HCT116 (cell line): ENCODE measurements around the gene RASSF5. TPM values are rescaled to one million over a fixed set of nuclear protein-coding genes. Genes with fewer than 3 reads are reported as not detected.

Experiments used
- ATAC-seq: fragments of 200-7000 bp; cut with Tn5 transposase; 2 replicates; pipeline ENCODE4 v1.9.1; 2020; ENCODE audit warnings: mild to moderate bottlenecking, moderate library complexity
- BruUV-seq: library from RNA; stranded (reverse); fragments of 400-500 nt; replicated peaks from 2 replicates; lab custom pipeline; 2021; lab: Mats Ljungman, UMichigan
- CTCF ChIA-PET: fragments of 300-600 bp; sonication (Branson Sonifier 250); formaldehyde crosslinking; loops from one replicate; lab custom pipeline; 2021; ENCODE audit warnings: antibody characterized with exemption; lab: Charles Lee
- POLR2A ChIA-PET: fragments of 300-600, 350-600 bp; sonication (Branson Sonifier 250); formaldehyde crosslinking; loops from one replicate; lab custom pipeline; 2021; ENCODE audit warnings: antibody characterized with exemption; lab: Charles Lee
- RAD21 ChIA-PET, 2 experiments: fragments of 300-600 bp; sonication (Branson Sonifier 250); formaldehyde crosslinking; loops; one replicate each; lab custom pipeline; 2023; ENCODE audit warnings: low total read pairs in 2 of 2; ENCODE audit not compliant: uncharacterized antibody in 2 of 2, unreplicated experiment in 2 of 2, low non-redundant PET in 1 of 2; lab: Charles Lee
- DNase-seq: peaks from one replicate; pipeline ENCODE4 v3.0.0-alpha.2; 2010; ENCODE audit warnings: low read depth, low spot score
- H2AFZ ChIP-seq: fragments of 200-600 bp; shearing (Covaris generic), sonication (generic); 2 replicates; pipeline ENCODE4 v1.6.1; 2017; ENCODE audit warnings: low read depth, mixed run types, mixed read lengths, antibody characterized with exemption, low read length; ENCODE audit not compliant: poor library complexity, severe bottlenecking
- H3K27ac ChIP-seq: 2 replicates; pipeline ENCODE4 v1.5.1; 2012; ENCODE audit warnings: low read depth, low read length
- H3K27me3 ChIP-seq: fragments of 200-600 bp; sonication (generic); 2 replicates; pipeline ENCODE4 v1.6.1; 2016; ENCODE audit warnings: mixed run types, low read length, mixed read lengths; ENCODE audit not compliant: insufficient read depth
- H3K36me3 ChIP-seq, 2 experiments: fragments of 200-500 bp in 1 of 2; fragments of 200-600 bp in 1 of 2; sonication (Bioruptor generic) in 1 of 2; sonication (generic) in 1 of 2; 2 replicates each; pipeline versions ENCODE4 v1.5.1 to v1.6.1; 2014 to 2016; ENCODE audit warnings: low read length in 2 of 2, inconsistent platforms in 1 of 2, mixed read lengths in 1 of 2, mixed run types in 1 of 2; ENCODE audit not compliant: insufficient read depth in 2 of 2, control insufficient read depth in 1 of 2
- H3K4me1 ChIP-seq, 2 experiments: fragments of 200-600 bp in 1 of 2; sonication (generic) in 1 of 2; 2 replicates each; pipeline versions ENCODE4 v1.5.1 to v1.6.1; 2012 to 2017; ENCODE audit warnings: low read length in 2 of 2, inconsistent platforms in 1 of 2, mild to moderate bottlenecking in 1 of 2, mixed read lengths in 1 of 2, mixed run types in 1 of 2, moderate library complexity in 1 of 2; ENCODE audit not compliant: insufficient read depth in 2 of 2, control insufficient read depth in 1 of 2
- H3K4me2 ChIP-seq: fragments of 200-600 bp; sonication (generic); 2 replicates; pipeline ENCODE4 v1.6.1; 2017; ENCODE audit warnings: mixed run types, low read length, mixed read lengths
- H3K4me3 ChIP-seq, 2 experiments: fragments of 200-600 bp in 1 of 2; sonication (generic) in 1 of 2; replicated peaks in 1 of 2; 2 replicates each; pipeline ENCODE4 v1.5.1; 2011 to 2016; ENCODE audit warnings: low read length in 2 of 2, control low read depth in 1 of 2, low read depth in 1 of 2, mild to moderate bottlenecking in 1 of 2, mixed read lengths in 1 of 2, mixed run types in 1 of 2
- H3K79me2 ChIP-seq: fragments of 200-600 bp; sonication (generic); 2 replicates; pipeline ENCODE4 v1.6.1; 2017; ENCODE audit warnings: mild to moderate bottlenecking, mixed run types, low read length, moderate library complexity, mixed read lengths; ENCODE audit not compliant: insufficient read depth
- H3K9ac ChIP-seq: fragments of 200-600 bp; sonication (generic); 2 replicates; pipeline ENCODE4 v1.6.1; 2016; ENCODE audit warnings: low read length, mixed read lengths
- H3K9me2 ChIP-seq: fragments of 200-600 bp; sonication (generic), shearing (Covaris generic); 2 replicates; pipeline ENCODE4 v1.6.1; 2017; ENCODE audit warnings: mixed run types, mild to moderate bottlenecking, moderate library complexity; ENCODE audit not compliant: insufficient read depth
- H3K9me3 ChIP-seq, 2 experiments: fragments of 200-500 bp in 1 of 2; fragments of 200-600 bp in 1 of 2; sonication (Bioruptor generic) in 1 of 2; sonication (generic) in 1 of 2; 2 replicates each; pipeline ENCODE4 v1.6.1; 2014 to 2017; ENCODE audit warnings: low read length in 2 of 2, mixed read lengths in 2 of 2, inconsistent platforms in 1 of 2, low read depth in 1 of 2, mild to moderate bottlenecking in 1 of 2, mixed run types in 1 of 2, moderate library complexity in 1 of 2; ENCODE audit not compliant: control insufficient read depth in 1 of 2, insufficient read depth in 1 of 2
- H4K20me1 ChIP-seq: fragments of 200-600 bp; sonication (generic), shearing (Covaris generic); 2 replicates; pipeline ENCODE4 v1.6.1; 2017; ENCODE audit warnings: mixed run types, mild to moderate bottlenecking, moderate library complexity; ENCODE audit not compliant: insufficient read depth
- FOSL1 ChIP-seq: IDR thresholded peaks from 2 replicates; pipeline ENCODE4 v1.6.1; 2012; ENCODE audit warnings: low read depth
- MAX ChIP-seq: IDR thresholded peaks from 2 replicates; pipeline ENCODE4 v1.6.1; 2012
- POLR2A ChIP-seq: IDR thresholded peaks from 2 replicates; pipeline ENCODE4 v1.7.0; 2011; ENCODE audit warnings: borderline replicate concordance; ENCODE audit not compliant: insufficient read depth, insufficient read length; ENCODE audit errors: extremely low read depth
- RAD21 ChIP-seq: IDR thresholded peaks from 2 replicates; pipeline ENCODE4 v1.6.1; 2012; ENCODE audit warnings: low read depth, mild to moderate bottlenecking
- REST ChIP-seq: IDR thresholded peaks from 2 replicates; pipeline ENCODE4 v1.6.1; 2012; ENCODE audit warnings: low read depth
- SIN3A ChIP-seq: IDR thresholded peaks from 2 replicates; pipeline ENCODE4 v1.6.1; 2012; ENCODE audit warnings: low read depth
- SP1 ChIP-seq: IDR thresholded peaks from 2 replicates; pipeline ENCODE4 v1.6.1; 2012; ENCODE audit warnings: low read depth
- SRF ChIP-seq: IDR thresholded peaks from 2 replicates; pipeline ENCODE4 v1.6.1; 2012; ENCODE audit warnings: low read depth
- ZFX ChIP-seq: fragments of 450-650 bp; IDR thresholded peaks from 2 replicates; pipeline ENCODE4 v1.6.1; 2017
- ZNF274 ChIP-seq: fragments of 200-500 bp; sonication (Bioruptor generic); IDR thresholded peaks from 2 replicates; pipeline ENCODE4 v1.6.1; 2014; ENCODE audit warnings: mild to moderate bottlenecking, low read depth, low read length, inconsistent platforms
- intact Hi-C: fragments of 100-400 bp; cut with micrococcal nuclease; formaldehyde crosslinking; loops from 2 replicates; pipeline ENCODE4 v1.10.0; 2022
- total RNA-seq: library from RNA; stranded (reverse); gene quantifications from one replicate; pipeline ENCODE4 v1.2.1, GENCODE V29; 2021; ENCODE audit not compliant: unreplicated experiment

Gene RASSF5
- total RNA-seq, 1 experiment from 2014 or later: 5.4 TPM

GRCh38 chr1:206547104-206547503 is 39.8 kb downstream of the RASSF5 start:
- POLR2A ChIA-PET: no interaction called here

More at GRCh38 chr1:206547104-206547503, 39.8 kb downstream of the RASSF5 start:
- Histone ChIP-seq H3K27ac (no peak overlapping the region), H3K4me3 (no peak overlapping the region), H3K9me3 (no peaks in the 10 kb centered on the region), H3K9ac (no peak overlapping the region), H3K36me3 (no peaks in the 10 kb centered on the region), H3K27me3 (no peaks in the 10 kb centered on the region), H3K4me1 (peaks cover 0 to 7% of the 10 kb centered on the region in 2 experiments; a peak in 2 of 4 replicates), H3K4me2 (no peak overlapping the region), H2AFZ (no peak overlapping the region), H3K9me2 (no peaks in the 10 kb centered on the region), H4K20me1 (no peaks in the 10 kb centered on the region), H3K79me2 (no peaks in the 10 kb centered on the region)
- ChIA-PET CTCF (no interaction called here), RAD21 (no interaction called here)
- intact Hi-C loops: no loop called here
- no peak for TF ChIP-seq FOSL1
- no peak for TF ChIP-seq MAX
- no peak for TF ChIP-seq POLR2A
- no peak for TF ChIP-seq RAD21
- no peak for TF ChIP-seq ZNF274
- no peak for TF ChIP-seq REST
- TF ChIP-seq SIN3A: no peak
- TF ChIP-seq SP1: no peak
- no peak for TF ChIP-seq SRF
- no peak for TF ChIP-seq ZFX
- ATAC-seq (no peak), DNase-seq (no peak)
- BruUV-seq: no TSS peak
